Ishikawa (cell line): ENCODE measurements around the gene CAD.

Source experiments
- CEBPB ChIP-seq: IDR thresholded peaks from 2 replicates; pipeline ENCODE4 v1.6.1; 2012
- CREB1 ChIP-seq: IDR thresholded peaks from 2 replicates; pipeline ENCODE4 v1.6.1; 2012; ENCODE audit warnings: low read depth
- EGR1 ChIP-seq: IDR thresholded peaks from 2 replicates; pipeline ENCODE4 v1.6.1; 2012
- EP300 ChIP-seq: IDR thresholded peaks from 2 replicates; pipeline ENCODE4 v1.6.1; 2012; ENCODE audit warnings: borderline replicate concordance
- FOXM1 ChIP-seq: IDR thresholded peaks from 2 replicates; pipeline ENCODE4 v1.6.1; 2012; ENCODE audit warnings: low read depth, borderline replicate concordance
- MAX ChIP-seq: IDR thresholded peaks from 2 replicates; pipeline ENCODE4 v1.6.1; 2012
- NFIC ChIP-seq: IDR thresholded peaks from 2 replicates; pipeline ENCODE4 v1.6.1; 2012
- RAD21 ChIP-seq: IDR thresholded peaks from 2 replicates; pipeline ENCODE4 v1.6.1; 2012; ENCODE audit warnings: low read depth
- TAF1 ChIP-seq: IDR thresholded peaks from 2 replicates; pipeline ENCODE4 v1.6.1; 2012; ENCODE audit warnings: low read depth, mild to moderate bottlenecking
- TCF12 ChIP-seq: IDR thresholded peaks from 2 replicates; pipeline ENCODE4 v1.6.1; 2012; ENCODE audit warnings: low read depth
- TEAD4 ChIP-seq: IDR thresholded peaks from 2 replicates; pipeline ENCODE4 v1.6.1; 2012
- YY1 ChIP-seq: IDR thresholded peaks from 2 replicates; pipeline ENCODE4 v1.6.1; 2012; ENCODE audit warnings: low read depth
- ZBTB7A ChIP-seq: IDR thresholded peaks from 2 replicates; pipeline ENCODE4 v1.6.1; 2012; ENCODE audit warnings: low read depth
- TF ChIP-seq, protein P1 (sequence below): IDR thresholded peaks from 2 replicates; pipeline ENCODE4 v1.6.1; 2012
- TF ChIP-seq, protein P2 (sequence below): IDR thresholded peaks from 2 replicates; pipeline ENCODE4 v1.6.1; 2012; ENCODE audit warnings: low read depth, mild to moderate bottlenecking

CAD gene

DNA sequence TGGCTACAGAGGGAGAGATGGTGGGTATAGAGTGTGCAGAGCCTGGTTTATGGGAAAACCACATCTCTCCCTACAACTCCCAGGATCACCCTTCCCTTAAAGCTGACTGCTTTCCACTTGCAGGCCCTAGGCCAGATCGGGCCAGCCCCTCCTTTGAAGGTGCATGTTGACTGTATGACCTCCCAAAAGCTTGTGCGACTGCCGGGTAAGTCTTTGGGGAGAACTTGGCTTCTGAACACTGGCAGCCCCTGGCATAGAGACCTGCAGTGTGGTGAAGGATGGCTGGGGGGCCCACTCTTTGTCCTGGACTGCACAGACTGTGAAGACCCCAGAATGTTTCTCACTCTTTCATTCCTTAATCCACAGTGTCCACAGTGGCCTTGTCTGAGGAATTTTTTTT, 19.5 kb downstream of the CAD start:
- no peak for TF ChIP-seq TEAD4
- TF ChIP-seq MAX = no peak
- TF ChIP-seq YY1 = no peak
- TF ChIP-seq, protein P1, sequence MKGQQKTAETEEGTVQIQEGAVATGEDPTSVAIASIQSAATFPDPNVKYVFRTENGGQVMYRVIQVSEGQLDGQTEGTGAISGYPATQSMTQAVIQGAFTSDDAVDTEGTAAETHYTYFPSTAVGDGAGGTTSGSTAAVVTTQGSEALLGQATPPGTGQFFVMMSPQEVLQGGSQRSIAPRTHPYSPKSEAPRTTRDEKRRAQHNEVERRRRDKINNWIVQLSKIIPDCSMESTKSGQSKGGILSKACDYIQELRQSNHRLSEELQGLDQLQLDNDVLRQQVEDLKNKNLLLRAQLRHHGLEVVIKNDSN = no peak
- TF ChIP-seq, protein P2, sequence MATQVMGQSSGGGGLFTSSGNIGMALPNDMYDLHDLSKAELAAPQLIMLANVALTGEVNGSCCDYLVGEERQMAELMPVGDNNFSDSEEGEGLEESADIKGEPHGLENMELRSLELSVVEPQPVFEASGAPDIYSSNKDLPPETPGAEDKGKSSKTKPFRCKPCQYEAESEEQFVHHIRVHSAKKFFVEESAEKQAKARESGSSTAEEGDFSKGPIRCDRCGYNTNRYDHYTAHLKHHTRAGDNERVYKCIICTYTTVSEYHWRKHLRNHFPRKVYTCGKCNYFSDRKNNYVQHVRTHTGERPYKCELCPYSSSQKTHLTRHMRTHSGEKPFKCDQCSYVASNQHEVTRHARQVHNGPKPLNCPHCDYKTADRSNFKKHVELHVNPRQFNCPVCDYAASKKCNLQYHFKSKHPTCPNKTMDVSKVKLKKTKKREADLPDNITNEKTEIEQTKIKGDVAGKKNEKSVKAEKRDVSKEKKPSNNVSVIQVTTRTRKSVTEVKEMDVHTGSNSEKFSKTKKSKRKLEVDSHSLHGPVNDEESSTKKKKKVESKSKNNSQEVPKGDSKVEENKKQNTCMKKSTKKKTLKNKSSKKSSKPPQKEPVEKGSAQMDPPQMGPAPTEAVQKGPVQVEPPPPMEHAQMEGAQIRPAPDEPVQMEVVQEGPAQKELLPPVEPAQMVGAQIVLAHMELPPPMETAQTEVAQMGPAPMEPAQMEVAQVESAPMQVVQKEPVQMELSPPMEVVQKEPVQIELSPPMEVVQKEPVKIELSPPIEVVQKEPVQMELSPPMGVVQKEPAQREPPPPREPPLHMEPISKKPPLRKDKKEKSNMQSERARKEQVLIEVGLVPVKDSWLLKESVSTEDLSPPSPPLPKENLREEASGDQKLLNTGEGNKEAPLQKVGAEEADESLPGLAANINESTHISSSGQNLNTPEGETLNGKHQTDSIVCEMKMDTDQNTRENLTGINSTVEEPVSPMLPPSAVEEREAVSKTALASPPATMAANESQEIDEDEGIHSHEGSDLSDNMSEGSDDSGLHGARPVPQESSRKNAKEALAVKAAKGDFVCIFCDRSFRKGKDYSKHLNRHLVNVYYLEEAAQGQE = no peak
- no peak for TF ChIP-seq FOXM1
- no peak for TF ChIP-seq TAF1
- TF ChIP-seq EP300 = no peak
- no peak for TF ChIP-seq RAD21
- no peak for TF ChIP-seq NFIC
- TF ChIP-seq ZBTB7A = no peak

GRCh38 chr2:27237341-27237945, 20.3 kb downstream of the CAD start:
- no peak for TF ChIP-seq CEBPB
- no peak for TF ChIP-seq TCF12
- TF ChIP-seq, protein P1 = no peak
- TF ChIP-seq MAX = no peak
- no peak for TF ChIP-seq NFIC

GRCh38 chr2:27238976-27239375, 21.8 kb downstream of the CAD start:
- TF ChIP-seq CEBPB = no peak
- no peak for TF ChIP-seq TAF1
- TF ChIP-seq CREB1 = no peak
- no peak for TF ChIP-seq EGR1
- TF ChIP-seq, protein P2 = no peak
- TF ChIP-seq EP300 = no peak
- TF ChIP-seq FOXM1 = no peak
- TF ChIP-seq NFIC = no peak
- TF ChIP-seq, protein P1 = no peak
- no peak for TF ChIP-seq YY1
- no peak for TF ChIP-seq RAD21
- no peak for TF ChIP-seq ZBTB7A

GRCh38 chr2:27240406-27240805, 23.2 kb downstream of the CAD start:
- TF ChIP-seq CREB1 (no peak), ZBTB7A (no peak), EGR1 (no peak), CEBPB (no peak), RAD21 (no peak), FOXM1 (no peak), NFIC (no peak), EP300 (no peak), TEAD4 (no peak), TCF12 (no peak), MAX (no peak), YY1 (no peak), TAF1 (no peak)
- TF ChIP-seq, protein P1 = no peak
- TF ChIP-seq, protein P2 = no peak
